DND-41 (cell line): ENCODE measurements around the gene NDOR1.
A peak's percentile ranks its signal among the peaks of the same experiment; 100 is the strongest.

ENCODE experiments used
- ATAC-seq: fragments of 200-7000 bp; cut with Tn5 transposase; 3 replicates; pipeline ENCODE4 v1.9.1; 2021; ENCODE audit warnings: low read depth; ENCODE audit not compliant: insufficient read depth
- DNase-seq: peaks from one replicate; pipeline ENCODE4 v3.0.0-alpha.2; 2020
- H2AFZ ChIP-seq: 2 replicates; pipeline ENCODE4 v1.6.0; 2012; ENCODE audit warnings: low read depth, low read length
- H3K27ac ChIP-seq: 2 replicates; pipeline ENCODE4 v1.5.1; 2012; ENCODE audit warnings: low read length, inconsistent platforms
- H3K27me3 ChIP-seq: fragments of 200-600 bp; sonication (generic); 2 replicates; pipeline ENCODE4 v1.6.0; 2012; ENCODE audit warnings: low read length, mild to moderate bottlenecking, inconsistent platforms; ENCODE audit not compliant: insufficient read depth, poor library complexity
- H3K36me3 ChIP-seq: 2 replicates; pipeline ENCODE4 v1.5.1; 2012; ENCODE audit warnings: low read length, inconsistent platforms; ENCODE audit not compliant: insufficient read depth
- H3K4me1 ChIP-seq: 2 replicates; pipeline ENCODE4 v1.5.1; 2012; ENCODE audit warnings: mild to moderate bottlenecking, low read length; ENCODE audit not compliant: insufficient read depth
- H3K4me2 ChIP-seq: 2 replicates; pipeline ENCODE4 v1.6.0; 2012; ENCODE audit warnings: mild to moderate bottlenecking, moderate library complexity, low read length, inconsistent platforms; ENCODE audit not compliant: insufficient read depth
- H3K4me3 ChIP-seq, 2 experiments: fragments of 200-600 bp in 1 of 2; shearing (Covaris generic) in 1 of 2; 2 replicates each; pipeline ENCODE4 v1.5.1; 2012 to 2016; ENCODE audit warnings: inconsistent platforms in 2 of 2, low read length in 2 of 2, mild to moderate bottlenecking in 2 of 2, low read depth in 1 of 2, moderate library complexity in 1 of 2
- H3K79me2 ChIP-seq: 2 replicates; pipeline ENCODE4 v1.6.0; 2012; ENCODE audit warnings: low read length, inconsistent platforms; ENCODE audit not compliant: insufficient read depth
- H3K9ac ChIP-seq: 2 replicates; pipeline ENCODE4 v1.6.0; 2012; ENCODE audit warnings: low read depth, mild to moderate bottlenecking, inconsistent platforms, low read length, moderate library complexity
- H3K9me3 ChIP-seq: 2 replicates; pipeline ENCODE4 v1.5.1; 2012; ENCODE audit warnings: low read length, moderate library complexity, mild to moderate bottlenecking, inconsistent platforms; ENCODE audit not compliant: insufficient read depth, severe bottlenecking
- H4K20me1 ChIP-seq: 2 replicates; pipeline ENCODE4 v1.6.0; 2012; ENCODE audit warnings: low read length; ENCODE audit not compliant: insufficient read depth
- CTCF ChIP-seq: IDR thresholded peaks from 2 replicates; pipeline ENCODE4 v1.5.1; 2012; ENCODE audit warnings: borderline replicate concordance, low read length, moderate library complexity, mild to moderate bottlenecking; ENCODE audit not compliant: poor library complexity, severe bottlenecking; ENCODE audit errors: extremely low read depth
- EZH2 ChIP-seq: IDR thresholded peaks from 3 replicates; pipeline ENCODE4 v1.6.1; 2012; ENCODE audit warnings: borderline replicate concordance, low read depth, mild to moderate bottlenecking, moderate library complexity, low read length, inconsistent platforms; ENCODE audit not compliant: severe bottlenecking

Gene NDOR1

GRCh38 chr9:137172901-137173795 lies 32.4 kb upstream of the NDOR1 start:
- H3K36me3 ChIP-seq: no peaks in the 10 kb centered on the region
- H3K79me2 ChIP-seq: no peaks in the 10 kb centered on the region
- H3K27ac ChIP-seq: no peak overlapping the region
- no peak overlapping the region for H3K4me2 ChIP-seq
- no peak overlapping the region for H3K9ac ChIP-seq
- peaks cover 33% of the 10 kb centered on the region for H4K20me1 ChIP-seq
- no peaks in the 10 kb centered on the region for H3K4me1 ChIP-seq
- H3K9me3 ChIP-seq: no peaks in the 10 kb centered on the region
- no peak overlapping the region for H2AFZ ChIP-seq
- no peak for DNase-seq
- peaks cover 13% of the 10 kb centered on the region for H3K27me3 ChIP-seq
- H3K4me3 ChIP-seq: no peak overlapping the region
- no peak for ATAC-seq
- TF ChIP-seq EZH2: no peak
- no peak for TF ChIP-seq CTCF

GRCh38 chr9:137173796-137174664 lies 31.5 kb upstream of the NDOR1 start:
- H4K20me1 ChIP-seq: peaks cover 35% of the 10 kb centered on the region
- H3K4me3 ChIP-seq: no peak overlapping the region
- peaks cover 6% of the 10 kb centered on the region for H3K27me3 ChIP-seq
- no peaks in the 10 kb centered on the region for H3K79me2 ChIP-seq
- no peak overlapping the region for H2AFZ ChIP-seq
- no peaks in the 10 kb centered on the region for H3K4me1 ChIP-seq
- no peak overlapping the region for H3K27ac ChIP-seq
- DNase-seq (no peak), ATAC-seq (no peak; the same call in 1 of the 3 replicates)
- H3K9ac ChIP-seq: no peak overlapping the region
- H3K9me3 ChIP-seq: no peaks in the 10 kb centered on the region
- H3K4me2 ChIP-seq: no peak overlapping the region
- no peaks in the 10 kb centered on the region for H3K36me3 ChIP-seq
- no peak for TF ChIP-seq CTCF
- TF ChIP-seq EZH2: no peak

GRCh38 chr9:137174722-137175293 lies 30.7 kb upstream of the NDOR1 start:
- Histone ChIP-seq H3K4me1 (no peaks in the 10 kb centered on the region), H3K4me2 (no peak overlapping the region), H3K4me3 (no peak overlapping the region), H3K27me3 (no peaks in the 10 kb centered on the region), H4K20me1 (peaks cover 35% of the 10 kb centered on the region), H3K9ac (no peak overlapping the region), H3K9me3 (no peaks in the 10 kb centered on the region), H2AFZ (no peak overlapping the region), H3K27ac (no peak overlapping the region), H3K79me2 (no peaks in the 10 kb centered on the region), H3K36me3 (peaks cover under 1% of the 10 kb centered on the region)
- DNase-seq (peak; percentile 65), ATAC-seq (peak; percentile 71)
- no peak for TF ChIP-seq CTCF
- TF ChIP-seq EZH2: no peak
